OCI-LY3 (cell line): ENCODE results near the gene PTPRT.

Source experiments
- CTCF ChIP-seq: fragments of 200-600, 300-600 bp; sonication (generic); IDR thresholded peaks from 2 replicates; pipeline ENCODE4 v1.5.1; 2014; ENCODE audit warnings: antibody characterized with exemption, low read length, low read depth
- EZH2phosphoT487 ChIP-seq: fragments of 200-600 bp; shearing (Covaris generic); IDR thresholded peaks from 2 replicates; pipeline ENCODE4 v1.6.1; 2018; ENCODE audit warnings: antibody characterized with exemption, mixed run types, low read depth

GRCh38 chr20:42589976-42590639 lies 599.6 kb downstream of the PTPRT start:
- TF ChIP-seq CTCF (no peak), EZH2phosphoT487 (no peak)
